ENCODE results near the gene QPCTL. TPM values are rescaled to one million over a fixed set of nuclear protein-coding genes. Genes with fewer than 3 reads are reported as not detected.

QPCTL gene
- total and polyA plus RNA-seq, 9 of the 15 experiments (the other 6 are each of a cell fraction or from before 2014, with no cell fraction given), result 0.99 to 31.3 (median 12.7) TPM

DNA sequence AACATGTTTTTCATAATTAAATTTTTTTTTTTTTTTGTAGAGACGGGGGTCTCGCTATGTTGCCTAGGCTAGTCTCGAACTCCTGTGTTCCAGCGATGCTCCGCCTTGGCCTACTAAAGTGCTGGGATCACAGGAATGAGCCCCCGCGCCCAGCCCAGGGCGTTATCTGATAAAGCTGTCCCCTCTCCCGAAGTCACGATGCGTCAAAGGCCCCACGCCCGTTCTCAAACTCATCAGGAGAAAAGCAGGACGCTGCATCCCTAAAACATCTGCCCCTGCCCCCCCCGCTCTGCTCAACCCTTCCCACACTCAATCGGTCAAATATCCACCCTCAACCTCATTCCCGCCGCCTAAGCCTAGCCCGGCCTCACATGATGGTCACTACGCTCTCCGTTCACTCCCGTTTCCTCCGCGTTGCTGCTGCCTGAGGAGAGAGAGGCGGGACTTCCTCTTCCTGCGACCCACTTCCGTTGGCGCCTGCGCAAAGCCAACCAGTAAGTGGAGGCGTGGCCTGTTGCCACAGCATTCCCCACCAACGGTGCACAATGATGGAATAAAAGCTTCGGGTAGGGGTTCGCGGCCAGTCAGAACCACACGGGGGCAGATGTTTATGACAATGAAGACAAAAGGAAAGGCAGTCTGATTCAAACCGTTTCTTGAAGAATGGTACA is 815 bp upstream of the QPCTL start, which contains the start of gene SNRPD2 (continued):
- TF ChIP-seq FOXA3 (CRISPR knock-in tag; conservative IDR thresholded peaks at IDR 0.05 in 1 of 2, IDR thresholded peaks at IDR 0.05 in 1 of 2), result no peak
- TF ChIP-seq, protein P1, sequence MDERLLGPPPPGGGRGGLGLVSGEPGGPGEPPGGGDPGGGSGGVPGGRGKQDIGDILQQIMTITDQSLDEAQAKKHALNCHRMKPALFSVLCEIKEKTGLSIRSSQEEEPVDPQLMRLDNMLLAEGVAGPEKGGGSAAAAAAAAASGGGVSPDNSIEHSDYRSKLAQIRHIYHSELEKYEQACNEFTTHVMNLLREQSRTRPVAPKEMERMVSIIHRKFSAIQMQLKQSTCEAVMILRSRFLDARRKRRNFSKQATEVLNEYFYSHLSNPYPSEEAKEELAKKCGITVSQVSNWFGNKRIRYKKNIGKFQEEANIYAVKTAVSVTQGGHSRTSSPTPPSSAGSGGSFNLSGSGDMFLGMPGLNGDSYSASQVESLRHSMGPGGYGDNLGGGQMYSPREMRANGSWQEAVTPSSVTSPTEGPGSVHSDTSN (CRISPR knock-in tag; IDR thresholded peaks at IDR 0.05; ENCODE audit: low read depth), result no peak
- TF ChIP-seq, protein P1 (tag; conservative IDR thresholded peaks at IDR 0.05; ENCODE audit: low read depth), result no peak
- TF ChIP-seq ZFX (CRISPR knock-in tag; IDR thresholded peaks at IDR 0.05), result peak; percentile 62
- 0 out of 2 replicates have a peak, but pooled peaks have one; percentile 42 for TF ChIP-seq ESRRA (IDR thresholded peaks at IDR 0.05; ENCODE audit: borderline replicate concordance, low read depth)
- no peak for TF ChIP-seq NR3C1 (CRISPR knock-in tag; IDR thresholded peaks at IDR 0.05)
- TF ChIP-seq NCOR1 (IDR thresholded peaks at IDR 0.05), result no peak
- no peak for TF ChIP-seq MYBL2 (IDR thresholded peaks at IDR 0.05; ENCODE audit: low read depth)
- no peak for TF ChIP-seq MYBL2 (CRISPR knock-in tag; IDR thresholded peaks at IDR 0.05; ENCODE audit: borderline replicate concordance)
- no peak for TF ChIP-seq BMI1 (IDR thresholded peaks at IDR 0.05; ENCODE audit: low read length)
- TF ChIP-seq ZNF778 (CRISPR knock-in tag; IDR thresholded peaks at IDR 0.05), result no peak
- TF ChIP-seq, protein P2, sequence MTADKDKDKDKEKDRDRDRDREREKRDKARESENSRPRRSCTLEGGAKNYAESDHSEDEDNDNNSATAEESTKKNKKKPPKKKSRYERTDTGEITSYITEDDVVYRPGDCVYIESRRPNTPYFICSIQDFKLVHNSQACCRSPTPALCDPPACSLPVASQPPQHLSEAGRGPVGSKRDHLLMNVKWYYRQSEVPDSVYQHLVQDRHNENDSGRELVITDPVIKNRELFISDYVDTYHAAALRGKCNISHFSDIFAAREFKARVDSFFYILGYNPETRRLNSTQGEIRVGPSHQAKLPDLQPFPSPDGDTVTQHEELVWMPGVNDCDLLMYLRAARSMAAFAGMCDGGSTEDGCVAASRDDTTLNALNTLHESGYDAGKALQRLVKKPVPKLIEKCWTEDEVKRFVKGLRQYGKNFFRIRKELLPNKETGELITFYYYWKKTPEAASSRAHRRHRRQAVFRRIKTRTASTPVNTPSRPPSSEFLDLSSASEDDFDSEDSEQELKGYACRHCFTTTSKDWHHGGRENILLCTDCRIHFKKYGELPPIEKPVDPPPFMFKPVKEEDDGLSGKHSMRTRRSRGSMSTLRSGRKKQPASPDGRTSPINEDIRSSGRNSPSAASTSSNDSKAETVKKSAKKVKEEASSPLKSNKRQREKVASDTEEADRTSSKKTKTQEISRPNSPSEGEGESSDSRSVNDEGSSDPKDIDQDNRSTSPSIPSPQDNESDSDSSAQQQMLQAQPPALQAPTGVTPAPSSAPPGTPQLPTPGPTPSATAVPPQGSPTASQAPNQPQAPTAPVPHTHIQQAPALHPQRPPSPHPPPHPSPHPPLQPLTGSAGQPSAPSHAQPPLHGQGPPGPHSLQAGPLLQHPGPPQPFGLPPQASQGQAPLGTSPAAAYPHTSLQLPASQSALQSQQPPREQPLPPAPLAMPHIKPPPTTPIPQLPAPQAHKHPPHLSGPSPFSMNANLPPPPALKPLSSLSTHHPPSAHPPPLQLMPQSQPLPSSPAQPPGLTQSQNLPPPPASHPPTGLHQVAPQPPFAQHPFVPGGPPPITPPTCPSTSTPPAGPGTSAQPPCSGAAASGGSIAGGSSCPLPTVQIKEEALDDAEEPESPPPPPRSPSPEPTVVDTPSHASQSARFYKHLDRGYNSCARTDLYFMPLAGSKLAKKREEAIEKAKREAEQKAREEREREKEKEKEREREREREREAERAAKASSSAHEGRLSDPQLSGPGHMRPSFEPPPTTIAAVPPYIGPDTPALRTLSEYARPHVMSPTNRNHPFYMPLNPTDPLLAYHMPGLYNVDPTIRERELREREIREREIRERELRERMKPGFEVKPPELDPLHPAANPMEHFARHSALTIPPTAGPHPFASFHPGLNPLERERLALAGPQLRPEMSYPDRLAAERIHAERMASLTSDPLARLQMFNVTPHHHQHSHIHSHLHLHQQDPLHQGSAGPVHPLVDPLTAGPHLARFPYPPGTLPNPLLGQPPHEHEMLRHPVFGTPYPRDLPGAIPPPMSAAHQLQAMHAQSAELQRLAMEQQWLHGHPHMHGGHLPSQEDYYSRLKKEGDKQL (CRISPR knock-in tag; IDR thresholded peaks at IDR 0.05; ENCODE audit: borderline replicate concordance), result no peak
- TF ChIP-seq, protein P3, sequence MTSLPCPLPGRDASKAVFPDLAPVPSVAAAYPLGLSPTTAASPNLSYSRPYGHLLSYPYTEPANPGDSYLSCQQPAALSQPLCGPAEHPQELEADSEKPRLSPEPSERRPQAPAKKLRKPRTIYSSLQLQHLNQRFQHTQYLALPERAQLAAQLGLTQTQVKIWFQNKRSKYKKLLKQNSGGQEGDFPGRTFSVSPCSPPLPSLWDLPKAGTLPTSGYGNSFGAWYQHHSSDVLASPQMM (CRISPR knock-in tag; IDR thresholded peaks at IDR 0.05), result no peak
- TF ChIP-seq, protein P4, sequence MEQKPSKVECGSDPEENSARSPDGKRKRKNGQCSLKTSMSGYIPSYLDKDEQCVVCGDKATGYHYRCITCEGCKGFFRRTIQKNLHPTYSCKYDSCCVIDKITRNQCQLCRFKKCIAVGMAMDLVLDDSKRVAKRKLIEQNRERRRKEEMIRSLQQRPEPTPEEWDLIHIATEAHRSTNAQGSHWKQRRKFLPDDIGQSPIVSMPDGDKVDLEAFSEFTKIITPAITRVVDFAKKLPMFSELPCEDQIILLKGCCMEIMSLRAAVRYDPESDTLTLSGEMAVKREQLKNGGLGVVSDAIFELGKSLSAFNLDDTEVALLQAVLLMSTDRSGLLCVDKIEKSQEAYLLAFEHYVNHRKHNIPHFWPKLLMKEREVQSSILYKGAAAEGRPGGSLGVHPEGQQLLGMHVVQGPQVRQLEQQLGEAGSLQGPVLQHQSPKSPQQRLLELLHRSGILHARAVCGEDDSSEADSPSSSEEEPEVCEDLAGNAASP (IDR thresholded peaks at IDR 0.05), result no peak
- TF ChIP-seq THRAP3 (IDR thresholded peaks at IDR 0.05; ENCODE audit: borderline replicate concordance), result peak; percentile 78; the same call in 1 of the 2 replicates
- TF ChIP-seq, protein P5, sequence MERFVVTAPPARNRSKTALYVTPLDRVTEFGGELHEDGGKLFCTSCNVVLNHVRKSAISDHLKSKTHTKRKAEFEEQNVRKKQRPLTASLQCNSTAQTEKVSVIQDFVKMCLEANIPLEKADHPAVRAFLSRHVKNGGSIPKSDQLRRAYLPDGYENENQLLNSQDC (CRISPR knock-in tag; IDR thresholded peaks at IDR 0.05), result no peak
- TF ChIP-seq RFX1 (IDR thresholded peaks at IDR 0.05), result peak; percentile 90
- peak; percentile 93 for TF ChIP-seq RBFOX2 (IDR thresholded peaks at IDR 0.05; ENCODE audit: low read depth, low read length)

All from K562 (cell line).